IMR-90 (cell line): ENCODE data around the gene CDK2AP2. TPM values are rescaled to one million over a fixed set of nuclear protein-coding genes. Genes with fewer than 3 reads are reported as not detected.

Experiments
- ATAC-seq: fragments of 200-7000 bp; cut with Tn5 transposase; 2 replicates; pipeline ENCODE4 v1.9.1; 2020; ENCODE audit warnings: low read depth, mild to moderate bottlenecking, moderate library complexity
- BruUV-seq: library from RNA; stranded (reverse); fragments of 400-500 nt; replicated peaks from 2 replicates; lab custom pipeline; 2021; lab: Mats Ljungman, UMichigan
- CTCF ChIA-PET: fragments of 300-600 bp; formaldehyde crosslinking; extraction: SDS; loops from one replicate; lab custom pipeline; 2021; ENCODE audit warnings: antibody characterized with exemption; lab: Yijun Ruan, JAX
- POLR2A ChIA-PET: fragments of 300-600 bp; sonication (Branson Sonifier 250); formaldehyde crosslinking; loops from one replicate; lab custom pipeline; 2022; ENCODE audit warnings: antibody characterized with exemption; ENCODE audit not compliant: unreplicated experiment; lab: Charles Lee
- DNase-seq: peaks from one replicate; pipeline ENCODE4 v3.0.0; 2013
- H2AFZ ChIP-seq: replicated peaks from 2 replicates; pipeline ENCODE3; 2013; ENCODE audit warnings: low read length, mild to moderate bottlenecking; ENCODE audit not compliant: poor library complexity
- H2AK5ac ChIP-seq: 2 replicates; pipeline ENCODE4 v1.6.1; 2013; ENCODE audit warnings: low read depth, low read length, inconsistent platforms
- H2AK9ac ChIP-seq: replicated peaks from 2 replicates; pipeline ENCODE3; 2013; ENCODE audit warnings: mild to moderate bottlenecking, low read depth, low read length, moderate library complexity; ENCODE audit not compliant: poor library complexity
- H2BK120ac ChIP-seq: 2 replicates; pipeline ENCODE4 v1.6.1; 2013; ENCODE audit warnings: low read depth, low read length, inconsistent platforms
- H2BK15ac ChIP-seq: 3 replicates; pipeline ENCODE4 v1.6.1; 2013; ENCODE audit warnings: low read depth, low read length, inconsistent platforms
- H2BK20ac ChIP-seq: 2 replicates; pipeline ENCODE4 v1.6.1; 2013; ENCODE audit warnings: low read depth, mild to moderate bottlenecking, inconsistent platforms, low read length, moderate library complexity
- H2BK5ac ChIP-seq: 2 replicates; pipeline ENCODE4 v1.6.1; 2013; ENCODE audit warnings: mild to moderate bottlenecking, low read depth, low read length, inconsistent platforms; ENCODE audit not compliant: poor library complexity, severe bottlenecking
- H3K14ac ChIP-seq: replicated peaks from 2 replicates; pipeline ENCODE4 v1.6.1; 2013; ENCODE audit warnings: low read depth, low read length, inconsistent platforms
- H3K18ac ChIP-seq: 2 replicates; pipeline ENCODE4 v1.6.1; 2013; ENCODE audit warnings: low read depth, low read length, control low read depth
- H3K23ac ChIP-seq: 2 replicates; pipeline ENCODE4 v1.6.1; 2013; ENCODE audit warnings: low read depth, low read length, inconsistent platforms
- H3K27ac ChIP-seq: 2 replicates; pipeline ENCODE4 v1.5.1; 2013; ENCODE audit warnings: mild to moderate bottlenecking, control low read depth, low read length; ENCODE audit not compliant: insufficient read depth
- H3K27me3 ChIP-seq: 2 replicates; pipeline ENCODE4 v1.6.1; 2013; ENCODE audit warnings: low read length; ENCODE audit not compliant: control insufficient read depth, insufficient read depth
- H3K36me3 ChIP-seq: 2 replicates; pipeline ENCODE4 v1.6.1; 2013; ENCODE audit warnings: low read length, mixed read lengths; ENCODE audit not compliant: control insufficient read depth, insufficient read depth
- H3K4ac ChIP-seq: 2 replicates; pipeline ENCODE4 v1.6.1; 2013; ENCODE audit warnings: low read depth, low read length, inconsistent platforms
- H3K4me1 ChIP-seq: 2 replicates; pipeline ENCODE4 v1.6.1; 2013; ENCODE audit warnings: low read length, mixed read lengths; ENCODE audit not compliant: control insufficient read depth, insufficient read depth
- H3K4me2 ChIP-seq: 2 replicates; pipeline ENCODE4 v1.6.1; 2013; ENCODE audit warnings: low read depth, mild to moderate bottlenecking, control low read depth, low read length, moderate library complexity
- H3K4me3 ChIP-seq: 2 replicates; pipeline ENCODE4 v1.5.1; 2013; ENCODE audit warnings: low read depth, mild to moderate bottlenecking, control low read depth, low read length, moderate library complexity; ENCODE audit not compliant: insufficient read depth
- H3K56ac ChIP-seq: 2 replicates; pipeline ENCODE4 v1.6.1; 2013; ENCODE audit warnings: low read length, inconsistent platforms; ENCODE audit not compliant: insufficient read depth; ENCODE audit errors: extremely low read depth
- H3K79me1 ChIP-seq, 2 experiments: 2 replicates each; pipeline ENCODE4 v1.6.1; 2013; ENCODE audit warnings: low read length in 2 of 2, inconsistent platforms in 1 of 2, low read depth in 1 of 2
- H3K9ac ChIP-seq: 2 replicates; pipeline ENCODE4 v1.6.1; 2013; ENCODE audit warnings: low read depth, low read length, control low read depth
- H3K9me1 ChIP-seq: 2 replicates; pipeline ENCODE4 v1.6.1; 2013; ENCODE audit warnings: low read length, inconsistent platforms; ENCODE audit not compliant: insufficient read depth
- H3K9me3 ChIP-seq: 2 replicates; pipeline ENCODE4 v1.6.1; 2013; ENCODE audit warnings: low read length; ENCODE audit not compliant: control insufficient read depth, insufficient read depth
- H4K20me1 ChIP-seq: 2 replicates; pipeline ENCODE4 v1.6.1; 2013; ENCODE audit warnings: low read length, inconsistent platforms; ENCODE audit not compliant: insufficient read depth
- H4K5ac ChIP-seq: 2 replicates; pipeline ENCODE4 v1.6.1; 2013; ENCODE audit warnings: mild to moderate bottlenecking, low read depth, low read length, control low read depth
- H4K8ac ChIP-seq, 2 experiments: 2 replicates each; pipeline ENCODE4 v1.6.1; 2013; ENCODE audit warnings: low read depth in 2 of 2, low read length in 2 of 2, control low read depth in 1 of 2, inconsistent platforms in 1 of 2
- H4K91ac ChIP-seq: 2 replicates; pipeline ENCODE4 v1.6.1; 2013; ENCODE audit warnings: low read depth, low read length, inconsistent platforms; ENCODE audit not compliant: insufficient read depth
- CEBPB ChIP-seq: IDR thresholded peaks from 2 replicates; pipeline ENCODE4 v1.6.1; 2012; ENCODE audit warnings: low read depth, low read length, improper control_type of control experiment
- RAD21 ChIP-seq: IDR thresholded peaks from 2 replicates; pipeline ENCODE4 v1.6.1; 2012; ENCODE audit warnings: low read length, improper control_type of control experiment
- WGBS, 2 experiments: methylation state at CpG; one replicate each; pipeline versions ENCODE4 v1.1.5 to v1.1.7; 2013; ENCODE audit warnings: missing lambda C conversion rate in 2 of 2; ENCODE audit not compliant: insufficient read length in 1 of 2; ENCODE audit errors: extremely low coverage in 2 of 2; 5-methylcytosine and 5-hydroxymethylcytosine counted together
- dilution Hi-C: fragments of 300-500 bp; cut with HindIII; formaldehyde crosslinking; loops from one replicate; pipeline ENCODE4 v1.14.3; 2018; ENCODE audit warnings: low sequenced_read_pairs; ENCODE audit not compliant: unreplicated experiment
- in situ Hi-C: fragments of 300-500 bp; cut with MboI; formaldehyde crosslinking; loops from 3 replicates; pipeline ENCODE4 v1.14.3; 2019; ENCODE audit warnings: low sequenced_read_pairs, inconsistent platforms, mixed read lengths
- intact Hi-C: fragments of 100-400 bp; cut with micrococcal nuclease; formaldehyde crosslinking; loops from 2 replicates; pipeline ENCODE4 v1.10.0; 2022
- polyA plus RNA-seq, 3 experiments: library from polyadenylated mRNA; depleted of rRNA; stranded (reverse); fragments of >200 nt; gene quantifications; 2 replicates each; pipeline ENCODE4 v1.2.3, GENCODE V29; 2012; ENCODE audit warnings: low replicate concordance in 1 of 3
- total RNA-seq: library from RNA; depleted of rRNA; stranded (reverse); fragments of >200 nt; gene quantifications from 2 replicates; pipeline ENCODE4 v1.2.3, GENCODE V29; 2012

CDK2AP2 gene
- total and polyA plus RNA-seq, 2 of the 4 experiments (the other 2 are of a cell fraction), result 8.1 to 44.7 TPM

GRCh38 chr11:67500831-67501715, 6.9 kb downstream of the CDK2AP2 start:
- H3K14ac ChIP-seq, result no peak overlapping the region
- H3K56ac ChIP-seq, result no peak overlapping the region
- H4K8ac ChIP-seq, result no peak overlapping the region
- H2BK20ac ChIP-seq, result no peak overlapping the region
- no peak overlapping the region for H3K4me2 ChIP-seq
- H3K36me3 ChIP-seq, result peaks cover 19% of the 10 kb centered on the region
- no peak overlapping the region for H2BK120ac ChIP-seq
- H3K4ac ChIP-seq, result no peak overlapping the region
- H3K27me3 ChIP-seq, result no peaks in the 10 kb centered on the region
- dilution Hi-C loops, result no loop called here
- H2BK5ac ChIP-seq, result no peak overlapping the region
- POLR2A ChIA-PET, result no interaction called here
- in situ Hi-C loops, result no loop called here
- H3K79me1 ChIP-seq, result peaks cover 4 to 33% of the 10 kb centered on the region in 2 experiments; a peak in 3 of 4 replicates
- WGBS, 2 experiments, result 100% methylated on average over 1 of the region's 9 CpGs
- H3K18ac ChIP-seq, result no peak overlapping the region
- ATAC-seq (no peak), DNase-seq (no peak)
- H2BK15ac ChIP-seq, result no peak overlapping the region
- H3K4me3 ChIP-seq, result no peak overlapping the region
- CTCF ChIA-PET, result no interaction called here
- H3K9me1 ChIP-seq, result peaks cover 4% of the 10 kb centered on the region
- intact Hi-C loops, result no loop called here
- H4K5ac ChIP-seq, result no peak overlapping the region
- no peak overlapping the region for H2AK5ac ChIP-seq
- no peak overlapping the region for H2AK9ac ChIP-seq
- no peak overlapping the region for H3K23ac ChIP-seq
- BruUV-seq, result no TSS peak
- H3K9me3 ChIP-seq, result no peaks in the 10 kb centered on the region
- H4K20me1 ChIP-seq, result no peaks in the 10 kb centered on the region
- peak overlapping the region; percentile 56 for H2AFZ ChIP-seq
- no peak overlapping the region for H3K9ac ChIP-seq
- no peak overlapping the region for H3K27ac ChIP-seq
- TF ChIP-seq CEBPB, result peak; percentile 96
- TF ChIP-seq RAD21, result no peak
- no peak overlapping the region for H4K91ac ChIP-seq
- peaks cover 10% of the 10 kb centered on the region for H3K4me1 ChIP-seq
